Erythroblast (primary cell): ENCODE measurements around the gene CTNNA2.
A peak's percentile ranks its signal among the peaks of the same experiment; 100 is the strongest.

Experiments used
- DNase-seq, 2 experiments: peaks; one replicate each; lab custom pipeline; 2025; lab: John Stamatoyannopoulos, UW
- GATA1 ChIP-seq: IDR thresholded peaks from 2 replicates; pipeline ENCODE4 v1.6.1; 2011; ENCODE audit warnings: low read depth, mild to moderate bottlenecking, control low read depth, low read length, moderate library complexity
- POLR2A ChIP-seq: IDR thresholded peaks from 2 replicates; pipeline ENCODE4 v1.6.1; 2011; ENCODE audit warnings: mild to moderate bottlenecking, low read length

The CTNNA2 gene

DNA sequence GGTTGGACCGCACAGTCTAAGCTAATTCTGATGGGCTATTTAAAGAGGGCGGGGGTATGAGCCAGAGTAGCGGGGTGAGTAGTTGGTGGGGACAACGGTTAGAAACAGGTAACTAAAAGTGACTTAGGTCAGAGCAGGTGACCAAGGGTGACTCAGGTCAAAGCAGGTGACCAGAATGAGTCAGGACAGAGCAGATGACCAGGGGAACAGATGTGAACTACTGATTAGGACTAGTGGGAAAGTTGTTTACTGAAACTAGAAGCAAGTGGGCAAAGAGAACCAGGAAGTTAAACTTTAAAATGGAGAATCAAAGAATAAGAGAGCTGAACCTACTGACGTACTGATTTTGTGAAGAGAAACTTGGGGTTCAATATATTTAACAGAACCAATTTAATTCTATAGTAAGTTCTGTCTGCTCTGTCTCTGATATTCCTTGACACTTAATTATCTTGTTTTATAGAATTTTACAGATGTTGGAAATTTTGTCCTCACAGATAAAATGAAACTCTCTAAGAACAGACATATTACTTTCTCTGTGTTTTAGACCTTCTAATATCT is 799.5 kb downstream of the CTNNA2 start:
- no peak for TF ChIP-seq GATA1
- TF ChIP-seq POLR2A: no peak
- peak in 1 of 2 experiments; percentile 1 for DNase-seq

DNA sequence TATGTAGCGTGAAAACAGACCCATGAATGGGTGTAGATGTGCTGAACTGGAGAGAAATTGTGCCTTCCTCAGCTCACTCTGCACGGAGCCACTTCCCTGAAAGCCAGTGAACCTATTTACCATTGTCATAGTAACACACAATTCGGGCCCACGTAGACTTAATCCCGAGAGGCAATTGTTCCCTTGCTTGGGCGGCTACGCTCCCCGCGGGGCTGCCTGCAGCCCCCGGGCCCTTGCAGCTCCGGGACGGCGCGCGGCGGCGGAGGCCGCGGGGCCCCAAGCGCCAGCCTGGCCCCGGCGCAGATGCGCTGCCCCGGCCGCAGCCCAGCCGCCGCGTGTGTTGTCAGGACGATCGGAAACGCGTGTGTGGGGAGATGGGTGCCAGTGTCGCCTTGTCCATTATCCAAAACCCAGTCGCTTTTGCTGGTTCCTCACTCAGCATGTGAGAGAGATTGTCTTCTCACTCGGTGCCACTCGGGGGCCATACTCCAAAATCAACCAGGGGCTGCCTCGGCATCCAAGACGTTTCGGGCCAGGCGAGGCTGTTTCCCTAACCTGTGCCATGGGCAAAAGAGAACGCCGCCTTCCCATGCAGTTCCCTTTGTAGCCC is 809.6 kb downstream of the CTNNA2 start:
- no peak for DNase-seq
- TF ChIP-seq POLR2A (no peak), GATA1 (no peak)

DNA sequence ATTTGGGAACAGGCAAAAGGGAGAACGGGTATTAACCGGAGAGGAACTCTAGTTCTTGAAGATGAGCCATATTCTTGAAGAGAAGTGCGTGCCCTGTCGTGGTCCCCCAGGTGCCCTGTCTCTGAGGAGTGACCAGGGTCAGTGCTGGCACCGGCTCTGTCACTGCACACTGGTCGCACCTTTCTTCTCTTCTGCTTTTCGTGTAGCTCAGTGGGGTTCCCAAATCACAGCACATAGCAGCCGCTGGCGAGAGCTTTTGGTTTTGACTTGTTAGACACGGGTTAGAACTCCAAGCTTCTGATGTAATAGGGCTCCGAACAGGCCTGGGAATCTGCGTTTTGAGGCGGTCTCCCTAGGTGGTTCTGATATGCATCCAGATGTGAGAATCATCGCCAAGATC is 810.1 kb downstream of the CTNNA2 start:
- TF ChIP-seq GATA1: no peak
- no peak for DNase-seq

DNA sequence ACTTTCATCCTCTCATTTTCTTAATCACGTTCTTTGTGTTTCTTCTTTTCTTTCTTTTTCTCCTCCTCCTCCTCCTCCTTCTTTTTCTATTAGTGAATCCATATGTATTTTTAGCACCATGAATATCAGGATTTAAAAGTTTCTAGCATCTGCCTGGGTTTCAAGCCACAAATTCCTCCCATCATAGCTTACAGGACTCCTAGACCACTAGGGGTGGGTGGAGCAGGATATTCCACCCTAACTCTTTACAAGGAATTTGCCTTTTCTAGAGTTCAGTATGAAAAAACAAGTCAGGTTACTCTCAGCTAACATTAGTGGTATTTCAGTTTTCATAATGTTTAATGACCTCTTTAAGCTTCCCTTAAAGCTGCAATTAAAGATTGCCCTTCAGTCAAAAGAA is 810.8 kb downstream of the CTNNA2 start:
- no peak for DNase-seq

DNA sequence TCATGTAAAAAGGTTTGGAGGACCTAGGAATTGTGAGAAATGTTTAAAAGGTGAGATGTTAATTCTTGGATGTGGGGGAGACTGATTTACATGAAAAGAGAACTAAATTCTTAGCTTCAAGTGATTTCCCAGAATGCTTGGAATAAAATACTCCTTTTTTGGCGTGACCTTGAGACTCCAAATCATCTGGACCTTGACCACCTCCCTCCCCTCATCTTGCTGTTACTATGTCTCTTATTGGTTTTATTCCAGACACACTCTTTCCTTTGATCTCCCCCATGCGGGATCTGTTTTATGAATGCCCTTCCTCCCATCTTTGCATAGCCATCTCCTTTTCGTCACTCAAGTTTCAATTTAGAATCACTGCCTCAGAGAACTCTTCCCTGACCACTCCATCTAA is 811.7 kb downstream of the CTNNA2 start:
- no peak for DNase-seq

More for the DNA sequence above, 810.8 kb downstream of the CTNNA2 start:
- no peak for TF ChIP-seq GATA1
- TF ChIP-seq POLR2A: no peak

DNA sequence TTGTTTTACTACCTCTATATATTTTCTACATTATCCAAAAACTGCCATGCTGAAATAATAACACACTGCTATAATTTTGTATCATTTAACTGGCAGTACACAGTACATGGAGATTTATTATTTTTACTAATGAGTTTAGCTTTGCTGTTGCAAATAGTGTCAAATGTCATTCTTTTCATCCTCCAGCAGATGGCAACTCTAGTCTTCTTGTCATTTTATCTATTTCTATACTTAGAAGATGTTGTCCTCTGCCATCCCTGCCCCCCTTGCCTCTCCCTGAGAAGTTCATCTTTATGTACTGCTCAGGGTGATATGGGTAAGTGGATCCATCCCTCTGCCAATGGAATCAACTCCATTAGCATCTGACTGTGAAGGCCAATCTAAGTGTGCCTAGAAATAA is 813.4 kb downstream of the CTNNA2 start:
- peak in 1 of 2 experiments; percentile 3 for DNase-seq
- TF ChIP-seq GATA1: no peak
- TF ChIP-seq POLR2A: no peak

More for the DNA sequence above, 811.7 kb downstream of the CTNNA2 start:
- TF ChIP-seq POLR2A (no peak), GATA1 (no peak)

DNA sequence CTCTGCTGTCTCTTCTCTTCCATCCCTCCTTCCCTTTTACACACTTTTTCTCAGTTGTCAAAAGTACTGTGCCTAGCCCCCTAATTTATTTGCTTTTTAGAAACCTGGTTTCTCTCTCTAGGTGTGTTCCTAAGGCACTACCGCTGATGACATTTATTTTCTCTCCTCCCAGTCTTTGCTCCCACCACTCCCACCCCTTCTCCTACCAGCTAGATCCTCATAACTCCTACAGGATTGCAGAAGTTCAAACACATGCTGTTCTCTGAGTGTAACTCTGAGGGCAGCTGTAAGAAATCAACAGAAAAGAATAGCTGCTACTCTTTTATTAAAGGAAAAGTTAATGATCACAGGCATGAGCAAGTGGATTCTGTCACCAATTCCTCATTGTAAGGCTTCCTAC is 814.0 kb downstream of the CTNNA2 start:
- no peak for TF ChIP-seq GATA1
- TF ChIP-seq POLR2A: no peak
- no peak for DNase-seq

DNA sequence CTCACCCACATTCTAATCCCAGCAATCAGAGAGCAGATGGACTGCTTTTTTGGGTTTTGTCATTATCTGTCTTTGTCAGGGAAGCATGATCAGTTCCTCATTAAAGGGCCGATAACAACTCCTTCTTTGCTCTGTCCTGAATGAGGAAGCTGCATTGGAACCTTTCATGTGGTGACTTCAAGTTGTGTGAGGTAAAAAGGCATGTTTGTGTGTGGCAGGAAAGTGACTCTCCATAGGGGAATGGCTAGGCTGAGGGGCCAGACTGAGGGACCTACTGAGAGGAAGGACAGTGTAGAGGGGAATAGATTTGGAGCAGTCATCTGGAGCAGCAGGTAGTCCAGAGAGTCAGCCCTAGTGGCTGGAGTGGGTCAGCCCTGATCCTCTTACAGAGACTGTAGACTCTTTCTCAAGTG is 815.3 kb downstream of the CTNNA2 start:
- no peak for TF ChIP-seq POLR2A
- no peak for TF ChIP-seq GATA1
- DNase-seq: no peak

DNA sequence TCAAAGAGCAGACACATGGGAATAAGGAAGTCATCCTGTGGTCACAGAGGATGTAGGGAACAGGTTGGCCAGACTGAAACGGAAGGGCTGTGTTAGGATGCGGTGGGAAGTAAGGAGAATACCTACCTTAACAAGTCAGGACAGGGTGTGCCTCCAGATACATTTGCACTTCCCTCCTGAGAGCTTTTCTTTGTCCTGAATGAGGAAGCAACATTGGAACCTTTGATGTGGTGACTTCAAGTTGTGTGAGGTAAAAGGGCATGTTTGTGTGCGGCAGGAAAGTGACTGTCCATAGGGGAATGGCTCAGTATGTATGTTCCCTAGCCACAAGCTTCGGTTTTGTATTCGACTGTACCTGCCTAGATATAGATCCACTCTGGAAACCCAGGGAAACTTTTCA is 816.6 kb downstream of the CTNNA2 start:
- no peak for DNase-seq
- no peak for TF ChIP-seq POLR2A
- TF ChIP-seq GATA1: no peak

DNA sequence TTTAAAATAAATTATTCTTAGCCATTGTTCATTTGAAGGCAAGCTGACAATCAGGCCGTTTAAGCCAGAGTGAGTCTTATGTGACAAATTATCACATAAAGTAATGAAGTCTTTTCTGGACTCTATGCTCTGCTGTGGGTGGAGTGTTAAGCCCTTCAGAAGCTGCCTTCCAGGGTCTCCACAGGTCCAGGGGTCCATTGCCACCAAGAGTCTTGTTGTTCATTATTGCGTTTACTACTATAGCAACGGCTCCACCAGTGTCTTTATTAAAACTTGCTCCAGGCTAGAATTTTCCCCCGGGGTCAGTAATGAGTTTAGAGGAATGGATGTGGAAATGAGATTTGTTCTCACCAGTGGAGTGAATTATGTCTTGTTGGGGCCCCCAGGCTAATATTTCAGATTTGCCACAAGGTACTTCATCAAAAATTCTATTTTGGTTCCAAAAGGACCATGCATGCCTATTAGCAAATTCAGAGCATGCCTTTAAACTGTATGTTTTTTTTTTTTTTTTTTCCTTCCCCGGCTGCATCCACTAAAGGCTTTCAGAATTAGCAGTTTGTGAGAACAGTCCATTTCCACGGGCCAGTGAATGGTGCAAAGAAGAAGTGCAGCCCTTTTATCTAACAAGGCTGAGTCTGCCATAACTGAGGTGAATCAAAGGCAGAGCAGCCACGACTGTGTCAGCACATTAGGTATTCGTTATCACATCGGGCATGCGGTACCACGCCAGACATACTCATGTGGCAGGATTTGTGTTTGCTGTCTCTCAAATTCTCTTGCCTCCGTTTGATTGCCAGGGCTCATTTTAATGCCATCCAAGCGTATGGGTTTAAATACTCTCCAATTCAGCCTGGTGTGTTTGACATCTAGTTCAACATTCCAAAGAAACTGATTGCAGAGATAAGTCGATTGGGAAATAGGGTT is 817.9 kb downstream of the CTNNA2 start:
- TF ChIP-seq POLR2A (no peak), GATA1 (no peak)
- DNase-seq: no peak

DNA sequence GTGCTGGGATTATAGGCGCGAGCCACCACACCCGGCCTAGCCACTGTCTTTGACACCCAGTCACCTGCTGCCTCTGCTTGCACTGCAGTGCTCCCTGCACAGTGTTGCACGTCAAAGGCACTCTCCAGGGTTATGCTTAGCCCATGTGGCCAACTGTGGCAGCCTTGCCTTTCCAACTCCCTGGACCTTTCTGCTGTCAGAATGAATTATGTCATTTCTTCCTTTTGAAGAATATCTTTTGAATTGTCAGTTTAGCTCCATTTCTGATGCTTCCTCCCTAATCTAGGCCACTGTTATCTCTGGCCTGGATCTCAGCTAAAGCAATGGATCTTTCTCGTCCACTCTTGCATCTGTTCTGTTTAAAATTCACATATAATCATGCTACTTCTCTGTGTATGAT is 821.0 kb downstream of the CTNNA2 start:
- TF ChIP-seq POLR2A (no peak), GATA1 (no peak)
- DNase-seq: no peak

DNA sequence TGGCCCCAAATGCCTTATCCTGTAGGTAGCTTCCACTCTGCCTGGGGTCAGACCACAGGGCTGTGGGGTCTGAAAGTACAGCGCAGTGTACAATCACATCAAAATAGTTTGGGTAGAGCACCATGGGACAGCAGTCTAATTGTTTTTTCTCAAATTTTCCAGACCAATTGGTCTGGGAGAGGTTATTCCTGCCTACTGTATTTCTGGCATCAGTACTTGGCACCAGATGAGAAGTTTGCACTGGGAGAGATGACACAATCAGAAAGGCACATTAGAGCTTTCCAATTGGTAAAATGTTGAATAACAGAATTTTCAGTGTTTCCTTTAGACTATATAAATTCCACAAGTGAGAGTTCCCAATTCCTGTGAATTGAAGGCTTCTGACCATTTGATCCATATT is 822.6 kb downstream of the CTNNA2 start:
- TF ChIP-seq POLR2A: no peak
- no peak for TF ChIP-seq GATA1
- no peak for DNase-seq

DNA sequence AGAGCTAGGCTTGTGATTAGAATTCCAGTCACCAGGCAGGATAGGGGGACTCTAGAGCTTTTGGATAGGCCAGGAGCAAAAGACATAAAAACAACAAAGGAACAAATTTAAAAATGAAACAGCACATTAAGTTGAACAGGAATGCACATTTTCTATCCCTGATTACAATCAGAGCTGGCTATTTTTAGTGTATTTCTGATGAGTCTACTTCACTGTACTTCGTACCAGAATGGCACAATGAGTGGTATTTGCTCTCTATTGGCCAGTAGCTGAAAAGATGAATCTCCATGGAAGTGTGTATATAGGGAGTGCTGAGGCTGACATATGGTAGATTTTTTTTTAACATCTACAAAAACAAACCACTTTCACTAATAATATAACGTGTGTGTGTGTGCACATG is 825.9 kb downstream of the CTNNA2 start:
- TF ChIP-seq POLR2A (no peak), GATA1 (no peak)
- DNase-seq: no peak

DNA sequence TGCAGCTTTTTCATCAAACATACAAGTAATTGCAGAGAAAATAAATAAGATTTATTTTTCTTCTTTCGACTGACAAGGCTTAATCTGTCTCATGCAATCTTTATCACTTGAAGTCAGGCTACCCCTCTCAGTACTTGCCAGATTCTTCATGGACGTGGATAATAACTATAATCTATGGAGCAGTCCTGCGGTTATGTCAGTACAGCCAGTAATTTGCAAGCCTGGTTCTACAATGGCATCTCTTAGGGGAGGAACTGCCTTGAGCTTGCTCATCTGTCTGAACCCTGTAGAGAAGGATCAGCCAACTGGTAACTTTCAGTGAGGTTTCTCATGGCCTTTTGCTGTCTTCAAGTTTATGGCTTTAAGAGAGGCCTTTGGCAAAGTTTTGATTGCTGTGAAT is 827.2 kb downstream of the CTNNA2 start:
- TF ChIP-seq POLR2A: no peak
- TF ChIP-seq GATA1: no peak

More for the DNA sequence above, 827.2 kb downstream of the CTNNA2 start:
- no peak for DNase-seq
